Gastrocnemius medialis (tissue), 4 donors: ENCODE measurements around the gene USP51.

Source experiments
- POLR2A ChIP-seq, 2 donors: fragments of 450-650 bp; IDR thresholded peaks; one replicate each; pipeline ENCODE4 v1.6.1; 2017; ENCODE audit warnings: antibody characterized with exemption in 2 of 2, mild to moderate bottlenecking in 2 of 2, moderate library complexity in 2 of 2
- TF ChIP-seq, protein P1 (sequence below), 5 experiments: fragments of 450-650 bp in 3 of 5; fragments of 200-600 bp in 2 of 5; sonication (generic) in 2 of 5; IDR thresholded peaks in 4 of 5; conservative IDR thresholded peaks in 1 of 5; 1 replicate in 4 of 5; 2 replicates in 1 of 5; pipeline ENCODE4 v1.5.1; 2016 to 2019; ENCODE audit warnings: antibody characterized with exemption in 5 of 5, mild to moderate bottlenecking in 3 of 5, moderate library complexity in 3 of 5

DNA sequence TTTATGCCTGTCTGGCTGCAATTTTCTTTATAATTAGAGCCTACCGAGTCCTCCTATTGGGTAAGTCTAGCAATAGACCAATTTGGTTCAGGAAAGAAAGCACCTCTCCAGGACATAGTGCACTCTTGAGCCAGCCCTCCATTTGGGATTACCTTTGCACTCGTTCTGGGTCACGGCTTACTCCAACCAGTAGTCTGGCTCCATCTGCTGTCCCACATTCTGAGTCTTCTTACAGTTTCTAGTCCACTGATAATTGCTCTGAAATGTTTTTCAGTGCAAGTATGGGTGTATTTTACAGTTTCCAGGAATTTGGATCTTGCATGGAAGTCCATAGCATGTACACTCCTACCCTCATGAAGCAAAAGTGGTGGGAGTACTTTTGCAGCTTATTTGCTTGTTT is 34.8 kb upstream of the USP51 start:
- TF ChIP-seq POLR2A (IDR thresholded peaks at IDR 0.05): no peak
- TF ChIP-seq, protein P1, sequence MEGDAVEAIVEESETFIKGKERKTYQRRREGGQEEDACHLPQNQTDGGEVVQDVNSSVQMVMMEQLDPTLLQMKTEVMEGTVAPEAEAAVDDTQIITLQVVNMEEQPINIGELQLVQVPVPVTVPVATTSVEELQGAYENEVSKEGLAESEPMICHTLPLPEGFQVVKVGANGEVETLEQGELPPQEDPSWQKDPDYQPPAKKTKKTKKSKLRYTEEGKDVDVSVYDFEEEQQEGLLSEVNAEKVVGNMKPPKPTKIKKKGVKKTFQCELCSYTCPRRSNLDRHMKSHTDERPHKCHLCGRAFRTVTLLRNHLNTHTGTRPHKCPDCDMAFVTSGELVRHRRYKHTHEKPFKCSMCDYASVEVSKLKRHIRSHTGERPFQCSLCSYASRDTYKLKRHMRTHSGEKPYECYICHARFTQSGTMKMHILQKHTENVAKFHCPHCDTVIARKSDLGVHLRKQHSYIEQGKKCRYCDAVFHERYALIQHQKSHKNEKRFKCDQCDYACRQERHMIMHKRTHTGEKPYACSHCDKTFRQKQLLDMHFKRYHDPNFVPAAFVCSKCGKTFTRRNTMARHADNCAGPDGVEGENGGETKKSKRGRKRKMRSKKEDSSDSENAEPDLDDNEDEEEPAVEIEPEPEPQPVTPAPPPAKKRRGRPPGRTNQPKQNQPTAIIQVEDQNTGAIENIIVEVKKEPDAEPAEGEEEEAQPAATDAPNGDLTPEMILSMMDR (IDR thresholded peaks at IDR 0.05 in 4 of 5, conservative IDR thresholded peaks at IDR 0.05 in 1 of 5): no peak
